ENCODE data around the gene LGALS4. TPM values are rescaled to one million over a fixed set of nuclear protein-coding genes. Genes with fewer than 3 reads are reported as not detected.

Gene LGALS4
- total and polyA plus RNA-seq, 2 donors from 2014 or later, result 1.2 to 12.2 TPM

Other genes with a start within 250 kb of the LGALS4 start
- 17.7 TPM for gene MAP4K1, start 195.0 kb downstream of the LGALS4 start, total RNA-seq
- 3.9 TPM for gene MAP4K1, start 195.0 kb downstream of the LGALS4 start, polyA plus RNA-seq (ENCODE audit: insufficient read depth, low read depth, low replicate concordance)
- 259 TPM for gene EIF3K, start 193.8 kb downstream of the LGALS4 start, total RNA-seq
- gene EIF3K, start 193.8 kb downstream of the LGALS4 start, polyA plus RNA-seq (ENCODE audit: insufficient read depth, low read depth, low replicate concordance), result 723 TPM
- 606 TPM for gene ACTN4, start 165.3 kb downstream of the LGALS4 start, total RNA-seq
- 231 TPM for gene ACTN4, start 165.3 kb downstream of the LGALS4 start, polyA plus RNA-seq (ENCODE audit: insufficient read depth, low read depth, low replicate concordance)
- 31.1 TPM for gene CAPN12, start 68.5 kb downstream of the LGALS4 start, total RNA-seq
- gene CAPN12, start 68.5 kb downstream of the LGALS4 start, polyA plus RNA-seq (ENCODE audit: insufficient read depth, low read depth, low replicate concordance), result 27.1 TPM
- 1.3 TPM for gene LGALS7, start 39.4 kb downstream of the LGALS4 start, total RNA-seq
- gene LGALS7, start 39.4 kb downstream of the LGALS4 start, polyA plus RNA-seq (ENCODE audit: insufficient read depth, low read depth, low replicate concordance), result not detected
- not detected for gene LGALS7B, start 23.7 kb downstream of the LGALS4 start, total RNA-seq
- gene LGALS7B, start 23.7 kb downstream of the LGALS4 start, polyA plus RNA-seq (ENCODE audit: insufficient read depth, low read depth, low replicate concordance), result 3.7 TPM
- gene ECH1, start 18.8 kb upstream of the LGALS4 start, total RNA-seq, result 167 TPM
- gene ECH1, start 18.8 kb upstream of the LGALS4 start, polyA plus RNA-seq (ENCODE audit: insufficient read depth, low read depth, low replicate concordance), result 534 TPM
- gene HNRNPL, start 37.0 kb upstream of the LGALS4 start, total RNA-seq, result 278 TPM
- 168 TPM for gene HNRNPL, start 37.0 kb upstream of the LGALS4 start, polyA plus RNA-seq (ENCODE audit: insufficient read depth, low read depth, low replicate concordance)
- 13.0 TPM for gene RINL, start 65.3 kb upstream of the LGALS4 start, total RNA-seq
- 9.5 TPM for gene RINL, start 65.3 kb upstream of the LGALS4 start, polyA plus RNA-seq (ENCODE audit: insufficient read depth, low read depth, low replicate concordance)
- 36.0 TPM for gene SIRT2, start 86.7 kb upstream of the LGALS4 start, total RNA-seq
- gene SIRT2, start 86.7 kb upstream of the LGALS4 start, polyA plus RNA-seq (ENCODE audit: insufficient read depth, low read depth, low replicate concordance), result 56.9 TPM
- 23.2 TPM for gene NFKBIB, start 87.0 kb upstream of the LGALS4 start, total RNA-seq
- 37.6 TPM for gene NFKBIB, start 87.0 kb upstream of the LGALS4 start, polyA plus RNA-seq (ENCODE audit: insufficient read depth, low read depth, low replicate concordance)
- gene CCER2, start 99.2 kb upstream of the LGALS4 start, total RNA-seq, result 0.47 TPM
- gene CCER2, start 99.2 kb upstream of the LGALS4 start, polyA plus RNA-seq (ENCODE audit: insufficient read depth, low read depth, low replicate concordance), result not detected
- 30.6 TPM for gene SARS2, start 117.8 kb upstream of the LGALS4 start, total RNA-seq
- 34.8 TPM for gene SARS2, start 117.8 kb upstream of the LGALS4 start, polyA plus RNA-seq (ENCODE audit: insufficient read depth, low read depth, low replicate concordance)
- 28.5 TPM for gene MRPS12, start 118.0 kb upstream of the LGALS4 start, total RNA-seq
- 110 TPM for gene MRPS12, start 118.0 kb upstream of the LGALS4 start, polyA plus RNA-seq (ENCODE audit: insufficient read depth, low read depth, low replicate concordance)
- gene FBXO17, start 162.8 kb upstream of the LGALS4 start, total RNA-seq, result 32.3 TPM
- gene FBXO17, start 162.8 kb upstream of the LGALS4 start, polyA plus RNA-seq (ENCODE audit: insufficient read depth, low read depth, low replicate concordance), result 44.3 TPM
- gene FBXO27, start 219.6 kb upstream of the LGALS4 start, total RNA-seq, result 8.3 TPM
- 7.8 TPM for gene FBXO27, start 219.6 kb upstream of the LGALS4 start, polyA plus RNA-seq (ENCODE audit: insufficient read depth, low read depth, low replicate concordance)

Measured in kidney (tissue), 2 donors.